RCC 7860 (cell line): ENCODE results near the gene PRSS33.

Source experiments
- DNase-seq: peaks from one replicate; pipeline ENCODE4 v3.0.0-alpha.2; 2015; ENCODE audit warnings: low spot score
- FAIRE-seq: peaks from 2 replicates; lab custom pipeline; 2012; peaks lifted over from hg19 to GRCh38; lab: Jason Lieb, UNC

The PRSS33 gene

DNA sequence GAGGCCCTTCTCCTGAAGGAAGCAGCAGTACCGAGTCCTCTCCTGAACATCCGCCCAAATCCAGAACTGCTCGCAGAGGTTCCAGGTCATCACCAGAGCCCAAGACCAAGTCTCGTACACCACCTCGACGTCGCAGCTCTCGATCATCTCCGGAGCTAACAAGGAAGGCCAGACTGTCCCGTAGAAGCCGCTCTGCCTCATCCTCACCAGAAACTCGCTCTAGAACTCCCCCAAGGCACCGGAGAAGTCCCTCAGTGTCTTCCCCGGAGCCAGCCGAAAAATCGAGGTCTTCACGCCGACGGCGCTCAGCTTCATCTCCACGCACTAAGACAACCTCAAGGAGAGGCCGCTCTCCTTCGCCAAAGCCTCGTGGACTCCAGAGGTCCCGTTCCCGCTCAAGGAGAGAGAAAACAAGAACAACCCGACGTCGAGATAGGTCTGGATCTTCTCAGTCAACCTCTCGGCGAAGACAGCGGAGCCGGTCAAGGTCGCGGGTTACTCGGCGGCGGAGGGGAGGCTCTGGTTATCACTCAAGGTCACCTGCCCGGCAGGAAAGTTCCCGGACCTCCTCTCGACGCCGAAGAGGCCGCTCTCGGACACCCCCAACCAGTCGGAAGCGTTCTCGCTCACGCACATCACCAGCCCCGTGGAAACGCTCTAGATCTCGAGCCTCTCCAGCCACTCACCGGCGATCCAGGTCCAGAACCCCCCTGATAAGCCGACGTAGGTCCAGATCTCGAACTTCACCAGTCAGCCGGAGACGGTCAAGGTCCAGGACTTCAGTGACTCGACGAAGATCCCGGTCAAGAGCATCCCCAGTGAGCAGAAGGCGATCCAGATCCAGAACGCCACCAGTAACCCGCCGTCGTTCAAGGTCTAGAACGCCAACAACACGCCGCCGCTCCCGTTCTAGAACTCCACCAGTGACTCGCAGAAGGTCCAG, 21.6 kb downstream of the PRSS33 start:
- DNase-seq (no peak), FAIRE-seq (no peak)

DNA sequence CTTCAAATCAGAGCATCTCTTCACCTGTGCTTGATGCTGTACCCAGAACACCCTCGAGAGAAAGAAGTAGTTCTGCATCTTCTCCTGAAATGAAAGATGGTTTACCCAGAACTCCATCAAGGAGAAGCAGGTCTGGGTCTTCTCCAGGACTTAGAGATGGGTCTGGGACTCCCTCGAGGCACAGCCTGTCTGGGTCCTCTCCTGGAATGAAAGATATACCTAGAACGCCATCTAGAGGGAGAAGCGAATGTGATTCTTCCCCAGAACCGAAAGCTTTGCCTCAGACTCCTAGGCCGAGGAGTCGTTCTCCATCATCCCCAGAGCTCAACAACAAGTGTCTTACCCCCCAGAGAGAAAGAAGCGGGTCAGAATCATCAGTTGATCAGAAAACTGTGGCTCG, 22.6 kb downstream of the PRSS33 start:
- DNase-seq (no peak), FAIRE-seq (no peak)

- no peak for FAIRE-seq
- DNase-seq = no peak
These were observed 24.2 kb downstream of the PRSS33 start for GRCh38 chr16:2763173-2763572.

GRCh38 chr16:2762711-2763110, 24.6 kb downstream of the PRSS33 start:
- DNase-seq = no peak
- no peak for FAIRE-seq

DNA sequence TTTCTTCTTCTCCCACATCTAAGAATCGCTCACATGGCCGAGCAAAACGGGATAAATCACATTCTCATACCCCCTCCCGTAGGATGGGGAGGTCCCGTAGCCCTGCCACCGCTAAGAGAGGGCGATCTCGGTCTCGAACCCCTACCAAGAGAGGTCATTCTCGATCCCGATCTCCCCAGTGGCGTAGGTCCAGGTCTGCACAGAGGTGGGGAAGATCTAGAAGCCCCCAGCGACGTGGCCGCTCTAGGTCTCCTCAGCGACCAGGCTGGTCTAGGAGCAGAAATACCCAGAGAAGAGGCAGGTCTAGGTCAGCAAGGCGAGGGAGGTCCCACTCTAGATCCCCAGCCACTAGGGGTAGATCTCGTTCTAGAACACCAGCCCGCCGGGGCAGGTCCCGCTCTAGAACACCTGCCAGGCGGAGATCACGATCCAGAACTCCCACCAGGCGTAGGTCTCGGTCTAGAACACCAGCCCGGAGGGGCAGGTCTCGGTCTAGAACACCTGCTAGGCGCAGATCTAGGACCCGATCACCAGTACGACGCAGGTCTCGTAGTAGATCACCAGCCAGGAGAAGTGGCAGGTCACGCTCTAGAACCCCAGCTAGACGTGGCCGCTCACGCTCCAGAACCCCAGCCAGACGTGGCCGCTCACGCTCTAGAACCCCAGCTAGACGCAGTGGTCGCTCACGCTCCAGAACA, 25.3 kb downstream of the PRSS33 start:
- FAIRE-seq (no peak), DNase-seq (no peak)

DNA sequence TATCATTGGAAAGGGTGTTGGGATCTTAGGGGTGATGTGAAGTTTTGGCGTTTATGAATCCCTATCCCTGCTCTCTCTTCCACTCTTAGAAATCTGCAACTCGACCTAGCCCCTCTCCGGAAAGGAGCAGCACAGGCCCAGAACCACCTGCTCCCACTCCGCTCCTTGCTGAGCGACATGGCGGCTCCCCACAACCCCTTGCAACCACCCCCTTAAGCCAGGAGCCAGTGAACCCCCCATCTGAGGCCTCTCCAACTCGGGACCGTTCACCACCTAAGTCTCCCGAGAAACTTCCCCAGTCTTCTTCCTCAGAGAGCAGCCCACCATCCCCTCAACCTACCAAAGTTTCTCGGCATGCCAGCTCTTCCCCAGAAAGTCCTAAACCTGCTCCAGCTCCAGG, 25.9 kb downstream of the PRSS33 start:
- DNase-seq = no peak
- no peak for FAIRE-seq

DNA sequence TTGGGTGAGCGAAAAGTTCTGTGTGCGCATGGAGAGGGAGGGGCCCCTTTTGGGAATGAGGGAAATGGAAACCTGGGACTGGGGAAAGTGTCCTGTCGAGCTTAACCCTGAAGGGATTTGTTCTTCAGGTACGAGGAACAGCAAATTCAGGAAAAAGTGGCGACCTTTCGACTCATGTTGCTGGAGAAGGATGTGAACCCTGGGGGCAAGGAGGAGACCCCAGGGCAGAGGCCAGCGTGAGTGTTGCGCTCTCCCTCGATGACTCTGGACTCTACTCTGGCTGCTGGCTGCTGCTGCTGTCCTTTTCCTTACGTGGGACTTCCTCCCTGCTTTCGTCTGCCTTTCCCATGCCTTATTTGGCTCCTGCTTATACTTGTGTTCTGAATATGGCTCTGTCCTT, 30.0 kb downstream of the PRSS33 start:
- DNase-seq (no peak), FAIRE-seq (no peak)

GRCh38 chr16:2756288-2757015, 30.9 kb downstream of the PRSS33 start:
- DNase-seq = no peak
- no peak for FAIRE-seq

GRCh38 chr16:2755158-2755557, 32.2 kb downstream of the PRSS33 start:
- FAIRE-seq (no peak), DNase-seq (no peak)

DNA sequence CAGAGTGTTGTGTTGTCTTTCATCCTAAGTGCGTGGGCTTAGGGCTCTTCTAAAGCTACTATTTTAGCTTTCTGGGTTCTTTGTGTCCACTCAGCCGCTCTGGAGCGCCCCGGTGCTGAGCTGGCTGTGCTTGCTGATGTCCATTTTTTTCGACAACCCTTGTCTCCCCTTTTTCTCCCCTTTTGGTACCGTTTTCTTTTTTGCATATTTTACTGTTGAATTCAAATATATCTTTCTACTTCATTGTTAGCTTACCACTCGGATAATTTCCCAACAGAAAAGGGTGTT, 33.7 kb downstream of the PRSS33 start:
- FAIRE-seq = no peak
- no peak for DNase-seq

DNA sequence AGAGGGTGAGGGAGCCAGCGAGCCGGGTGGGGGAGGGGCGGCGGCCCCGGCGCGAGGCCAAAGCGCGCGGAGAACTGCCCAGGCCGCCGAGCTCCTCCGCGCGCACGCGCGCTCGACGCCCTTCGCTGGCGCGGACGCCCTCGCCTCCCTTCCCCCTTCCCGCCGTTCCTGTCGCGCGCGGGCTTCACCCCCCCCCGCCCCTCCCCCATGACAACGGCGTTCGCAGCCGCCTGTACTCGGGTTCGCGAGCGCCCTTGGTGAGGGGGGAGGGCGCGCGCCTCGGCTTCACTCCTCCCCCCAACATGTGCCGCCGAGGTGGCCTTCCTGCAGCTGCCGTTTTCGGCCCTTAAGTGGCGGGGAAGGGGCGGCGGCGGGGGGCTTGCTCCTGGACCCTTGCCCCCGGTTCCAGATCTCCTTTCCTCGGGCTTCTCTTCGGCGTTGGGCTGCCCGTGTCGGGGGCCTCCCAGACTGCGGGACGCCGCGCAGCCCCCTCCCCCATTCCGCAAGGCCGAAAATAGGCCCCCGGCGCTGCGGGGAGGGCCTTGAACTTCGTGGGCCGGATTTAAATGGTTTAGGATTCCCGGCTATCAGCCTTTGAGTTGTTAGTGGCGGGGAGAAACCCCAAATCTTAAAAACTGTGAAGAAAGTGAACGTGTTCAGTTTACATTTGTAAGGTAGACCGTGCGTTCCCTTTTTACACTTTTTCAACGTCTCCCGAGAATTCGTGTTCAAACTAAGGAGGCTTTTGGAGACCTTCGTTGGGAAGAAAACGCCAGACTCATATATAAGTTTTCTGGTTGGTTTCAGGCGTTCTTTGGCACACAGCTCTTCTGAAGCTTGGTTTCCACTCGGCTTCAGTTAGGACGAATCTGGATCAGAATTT, 34.3 kb downstream of the PRSS33 start:
- peak; percentile 68 for DNase-seq

GRCh38 chr16:2752035-2752849, 35.1 kb downstream of the PRSS33 start, which contains the start of gene SRRM2:
SRRM2 (plus strand) TSS chr16:2752638; CDS start chr16:2756365, 3,727 bp downstream.
- DNase-seq = peak; percentile 86

More for the DNA sequence above, 34.3 kb downstream of the PRSS33 start:
- FAIRE-seq = no peak

GRCh38 chr16:2751577-2752034, 35.8 kb downstream of the PRSS33 start:
- no peak for DNase-seq
- no peak for FAIRE-seq

More at GRCh38 chr16:2752035-2752849, 35.1 kb downstream of the PRSS33 start, which contains the start of gene SRRM2:
- no peak for FAIRE-seq

GRCh38 chr16:2749936-2750335, 37.4 kb downstream of the PRSS33 start:
- no peak for DNase-seq
- FAIRE-seq = no peak

DNA sequence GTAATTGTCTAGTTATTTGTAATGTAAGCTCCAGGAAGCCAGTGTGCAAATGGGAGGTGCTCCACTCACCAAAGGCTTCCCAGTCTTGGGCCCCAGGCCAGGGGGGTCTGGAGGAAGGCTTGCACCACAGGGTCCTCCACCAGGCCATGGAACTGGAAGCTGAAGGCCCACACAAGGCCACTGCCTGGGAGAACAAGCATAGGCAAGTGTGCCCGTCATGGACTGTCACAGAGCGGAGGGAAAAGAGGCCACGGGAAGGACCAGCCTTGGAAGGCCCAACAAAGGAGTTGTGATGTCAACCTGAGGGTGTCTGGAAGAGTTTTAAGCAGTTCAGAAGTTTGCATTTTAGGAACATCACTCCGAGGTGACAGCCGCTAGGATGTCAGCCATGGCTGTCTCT, 37.9 kb downstream of the PRSS33 start:
- FAIRE-seq (no peak), DNase-seq (no peak)

DNA sequence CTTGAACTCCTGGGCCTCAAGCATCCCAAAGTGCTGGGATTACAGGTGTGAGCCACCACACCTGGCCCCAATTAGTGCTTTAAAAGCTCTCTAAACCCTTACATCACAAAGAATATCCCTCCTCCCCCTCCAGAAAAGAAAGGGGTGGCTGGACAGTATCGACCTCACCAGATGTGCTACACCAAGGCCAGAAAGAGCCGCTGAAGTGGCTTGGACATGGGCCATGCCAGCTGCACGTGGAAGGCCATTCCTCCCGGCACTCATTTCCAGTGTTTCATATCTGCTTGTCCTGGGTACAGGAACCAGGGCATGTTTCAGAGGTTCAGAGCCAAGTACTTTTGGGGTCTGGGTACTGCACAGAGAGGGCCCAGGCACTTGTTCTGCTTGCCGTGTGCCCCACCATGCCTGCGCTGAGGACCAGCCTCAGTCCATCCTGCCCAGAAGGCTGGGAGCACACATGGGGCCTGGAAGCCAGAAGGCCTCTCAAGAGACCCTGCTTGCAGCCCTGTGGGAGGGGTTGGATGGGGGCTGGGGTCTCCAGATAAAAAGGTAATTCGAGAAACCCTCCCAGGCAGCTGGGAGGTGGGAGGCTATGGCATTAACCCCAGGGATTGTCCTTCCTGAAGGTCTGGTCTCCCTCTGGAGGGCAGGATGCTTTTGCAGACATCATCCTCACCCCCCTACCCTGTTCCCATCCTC, 38.5 kb downstream of the PRSS33 start:
- FAIRE-seq (no peak), DNase-seq (no peak)

- FAIRE-seq (no peak), DNase-seq (no peak)
These were observed 41.4 kb downstream of the PRSS33 start for GRCh38 chr16:2745961-2746360.

DNA sequence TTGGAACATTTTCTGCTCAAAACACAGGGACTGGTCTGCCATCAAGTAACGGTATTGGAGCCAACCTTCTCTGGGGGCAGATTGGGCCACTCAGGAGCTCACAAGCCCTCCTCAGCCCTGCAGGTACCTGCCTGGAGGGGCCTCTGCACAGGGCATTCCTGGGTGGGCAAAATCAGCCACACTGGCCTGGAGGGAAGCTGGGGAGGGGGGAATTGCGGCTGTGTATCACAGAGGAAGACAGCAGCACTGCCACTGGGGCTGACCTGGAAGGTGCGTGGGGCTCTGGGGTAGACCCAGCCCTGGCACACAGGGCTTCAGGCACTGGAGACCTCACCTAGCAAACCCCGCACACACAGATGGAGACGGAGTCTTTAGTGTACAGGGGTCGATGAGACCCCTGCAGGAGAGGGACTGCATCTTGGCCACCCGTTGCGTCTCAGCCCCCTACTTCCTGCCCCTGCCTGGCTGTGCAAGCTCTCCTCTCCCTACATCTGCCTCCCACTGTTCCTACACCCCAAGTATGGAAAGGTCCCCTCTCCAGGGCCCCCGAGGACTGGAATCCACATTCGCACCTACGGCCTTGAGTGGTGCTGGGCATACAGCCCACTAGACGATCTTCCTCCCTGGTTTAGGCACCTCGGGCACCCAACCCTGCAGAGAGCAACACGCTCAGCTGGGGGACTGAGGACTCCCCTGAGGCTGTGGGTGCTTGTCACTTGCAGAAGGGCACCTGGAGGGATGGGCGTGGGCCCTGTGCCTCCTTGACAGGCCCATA, 42.1 kb downstream of the PRSS33 start:
- DNase-seq = no peak
- no peak for FAIRE-seq
